Heart right ventricle (tissue), 16 donors: Measurements from ENCODE around the gene NDUFAF5. TPM values are rescaled to one million over a fixed set of nuclear protein-coding genes. Genes with fewer than 3 reads are reported as not detected.

ENCODE experiments used
- ATAC-seq, 8 donors: fragments of 200-7000 bp; cut with Tn5 transposase; one replicate each; pipeline ENCODE4 v1.9.1; 2020; ENCODE audit warnings: mild to moderate bottlenecking in 8 of 8, moderate library complexity in 8 of 8, moderate number of reproducible peaks in 1 of 8
- DNase-seq, 2 donors: peaks; one replicate each; pipeline ENCODE4 v3.0.0-alpha.2; 2020
- H3K27ac ChIP-seq, 10 donors: fragments of 200-600 bp; sonication (generic) in 2 of 10; one replicate each; pipeline versions ENCODE4 v1.5.0 to v1.8.0; 2020 to 2022; ENCODE audit warnings: mild to moderate bottlenecking in 3 of 10
- H3K27me3 ChIP-seq, 7 donors: fragments of 200-600 bp; one replicate each; pipeline ENCODE4 v1.8.0; 2021 to 2022; ENCODE audit warnings: mild to moderate bottlenecking in 2 of 7
- H3K36me3 ChIP-seq, 9 donors: fragments of 200-600 bp; sonication (generic) in 1 of 9; one replicate each; pipeline versions ENCODE4 v1.5.0 to v1.8.0; 2020 to 2022; ENCODE audit warnings: mild to moderate bottlenecking in 2 of 9
- H3K4me1 ChIP-seq, 9 donors: fragments of 200-600 bp; sonication (generic) in 1 of 9; one replicate each; pipeline versions ENCODE4 v1.5.0 to v1.8.0; 2020 to 2022; ENCODE audit warnings: mild to moderate bottlenecking in 4 of 9
- H3K4me3 ChIP-seq, 10 donors: fragments of 200-600 bp; sonication (generic) in 2 of 10; one replicate each; pipeline versions ENCODE4 v1.5.0 to v1.8.0; 2020 to 2022; ENCODE audit warnings: mild to moderate bottlenecking in 7 of 10, moderate library complexity in 2 of 10
- H3K9me3 ChIP-seq, 11 donors: fragments of 200-600 bp in 10 of 11; sonication (generic) in 2 of 11; one replicate each; pipeline versions ENCODE4 v1.5.0 to v1.8.0; 2013 to 2022; ENCODE audit warnings: mild to moderate bottlenecking in 2 of 11, control low read depth in 1 of 11, moderate library complexity in 1 of 11
- CTCF ChIP-seq, 9 donors: fragments of 200-600 bp; sonication (generic) in 2 of 9; IDR thresholded peaks; one replicate each; pipeline versions ENCODE4 v1.5.0 to v1.8.0; 2021 to 2022; ENCODE audit warnings: antibody characterized with exemption in 9 of 9, mild to moderate bottlenecking in 5 of 9, moderate library complexity in 1 of 9
- WGBS, 2 donors: extraction: QIAGEN DNeasy Blood & Tissue Kit; methylation state at CpG; one replicate each; pipeline ENCODE4 v1.1.7; 2013; ENCODE audit warnings: inconsistent platforms in 1 of 2; 5-methylcytosine and 5-hydroxymethylcytosine counted together
- intact Hi-C, 10 donors: fragments of 100-400 bp; cut with DNase I; formaldehyde crosslinking; loops; one replicate each; pipeline versions ENCODE4 v1.11.1 to v1.14.2; 2022
- polyA plus RNA-seq, 2 donors: library from polyadenylated mRNA; stranded (reverse); fragments of 200-250 nt; gene quantifications; one replicate each; pipeline ENCODE4 v1.2.3, GENCODE V29; 2013
- total RNA-seq, 10 donors: library from RNA; stranded (reverse); fragmentation: NEBNext Ultra II Directional in 3 of 10; extraction: Animal tissue kit (Norgen Biotek cat#: 25700) in 3 of 10; gene quantifications; one replicate each; pipeline versions ENCODE4 v1.2.1 to v1.2.4, GENCODE V29; 2021 to 2023
- donor health status: Arrhythmogenic right ventricular cardiomyopathy.
- donor health status: ischemic (EF 13 %, LVEDD 7.1; RV severe dilation, severe dysfunction).
- donor health status: healthy with polysubstance abuse.
- donor health status: DM: no; HTN: yes; CAD: no.
- donor health status: DM: no; HTN: no; CAD: no.
- donor health status: ischemic (EF 25% LVEDD 6.9; RV normal size, moderate dysfunction).
- donor health status: ischemic (EF 25% LVEDD 5.7; RV mildly dilated, moderate dysfunction).
- donor health status: healthy.
- donor health status: DM: yes; HTN: yes; CAD: no.
- donor health status: Ischemic cardiomyopathy.
- donor health status: ischemic (EF 35%, LVEDD 5.7; RV mildly dilated, moderate dysfunction).
- donor health status: nonischemic (EF 11% LVEDD 7.7; RV severe dilation, severe dysfunction).
- donor health status: DM: yes; HTN: yes; CAD: no.
- donor health status: PGD.
- donor health status: ischemic (EF 29% LVEDD 5.4; RV normal size, mild dysfunction).
- donor health status: nonischemic (EF 23%, LVEDD 6.1; RV moderate dilation, normal function).

The NDUFAF5 gene
- total and polyA plus RNA-seq, 12 donors, result 42.0 to 112 (median 66.3) TPM

DNA sequence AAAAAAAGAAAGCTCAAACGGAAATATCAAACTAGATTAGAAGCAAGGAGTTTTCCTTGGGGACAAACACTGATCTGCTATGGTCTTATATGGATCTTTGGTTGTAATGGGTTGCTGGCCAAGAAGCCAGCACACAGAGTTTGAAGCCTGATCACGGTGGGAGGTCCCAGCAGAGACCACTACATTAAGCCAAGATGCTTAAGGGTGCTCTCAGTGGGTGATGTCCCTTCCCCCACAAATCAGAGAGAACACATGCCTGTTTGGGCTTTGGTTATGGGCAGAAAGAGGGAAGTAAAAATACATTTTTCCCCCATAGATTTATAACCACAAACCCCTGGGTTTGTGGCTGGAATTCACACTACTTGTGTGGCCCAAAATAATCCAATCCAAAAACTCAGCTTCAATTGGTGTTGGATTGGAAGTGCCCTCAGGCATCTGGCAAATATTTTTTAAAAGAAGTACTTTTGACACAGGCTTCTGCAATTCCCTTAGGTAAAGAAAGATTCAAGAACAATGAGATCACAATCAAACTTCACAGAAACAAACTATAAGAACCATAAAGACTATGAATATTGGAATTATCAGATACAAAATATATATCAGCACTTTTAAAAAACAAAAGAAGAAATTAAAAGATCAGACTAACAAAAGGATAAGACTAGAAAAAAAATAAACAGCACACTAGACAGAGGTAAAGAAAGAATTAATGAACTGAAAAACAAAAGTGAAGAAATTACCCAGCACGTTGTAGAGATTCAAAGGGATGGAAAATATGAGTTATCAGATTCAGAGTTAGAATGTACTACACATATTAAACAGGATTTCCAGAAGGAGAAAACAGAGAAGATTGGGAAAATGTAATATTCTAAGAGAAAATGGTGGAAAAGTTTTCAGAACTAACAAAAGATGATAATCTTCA lies 44.8 kb upstream of the NDUFAF5 start:
- peak overlapping the region in 1 of 10 donors; percentile 12 for H3K27ac ChIP-seq
- H3K4me3 ChIP-seq, result no peak overlapping the region
- no peak for TF ChIP-seq CTCF (IDR thresholded peaks at IDR 0.05)
- intact Hi-C loops, result no loop called here
- 67 to 73% methylated on average over 3 of the region's 3 CpGs for WGBS, 2 donors
- DNase-seq, result no peak
- ATAC-seq, result peak in 3 of 8 donors; percentile 18 to 62 (median 53)
- peaks cover 0 to 28% (median 7%) of the 10 kb centered on the region in 11 donors for H3K9me3 ChIP-seq
- H3K27me3 ChIP-seq, result no peaks in the 10 kb centered on the region
- H3K4me1 ChIP-seq, result peaks cover 0 to 29% (median 11%) of the 10 kb centered on the region in 9 donors
- peaks cover 0 to 30% (median 12%) of the 10 kb centered on the region in 9 donors for H3K36me3 ChIP-seq

GRCh38 chr20:13741879-13742278 lies 42.9 kb upstream of the NDUFAF5 start:
- H3K9me3 ChIP-seq, result peaks cover 0 to 28% (median 7%) of the 10 kb centered on the region in 11 donors
- WGBS, 2 donors, result 84 to 98% methylated on average over 6 of the region's 6 CpGs
- no peak overlapping the region for H3K4me3 ChIP-seq
- no peak for TF ChIP-seq CTCF (IDR thresholded peaks at IDR 0.05)
- H3K27me3 ChIP-seq, result no peaks in the 10 kb centered on the region
- intact Hi-C loops, result no loop called here
- H3K36me3 ChIP-seq, result peaks cover 0 to 30% (median 12%) of the 10 kb centered on the region in 9 donors
- H3K4me1 ChIP-seq, result peaks cover 0 to 23% (median 6%) of the 10 kb centered on the region in 9 donors
- DNase-seq, result no peak
- ATAC-seq, result no peak
- no peak overlapping the region for H3K27ac ChIP-seq

GRCh38 chr20:13744352-13744751 lies 40.5 kb upstream of the NDUFAF5 start:
- Histone ChIP-seq H3K27ac (no peak overlapping the region), H3K36me3 (peaks cover 0 to 35% (median 12%) of the 10 kb centered on the region in 9 donors), H3K9me3 (peaks cover 0 to 28% (median 7%) of the 10 kb centered on the region in 11 donors), H3K4me1 (peaks cover 0 to 7% (median under 1%) of the 10 kb centered on the region in 9 donors), H3K27me3 (no peaks in the 10 kb centered on the region), H3K4me3 (no peak overlapping the region)
- 55 to 58% methylated on average over 1 of the region's 1 CpG for WGBS, 2 donors
- intact Hi-C loops, result no loop called here
- ATAC-seq (no peak), DNase-seq (no peak)
- TF ChIP-seq CTCF (IDR thresholded peaks at IDR 0.05), result no peak

DNA sequence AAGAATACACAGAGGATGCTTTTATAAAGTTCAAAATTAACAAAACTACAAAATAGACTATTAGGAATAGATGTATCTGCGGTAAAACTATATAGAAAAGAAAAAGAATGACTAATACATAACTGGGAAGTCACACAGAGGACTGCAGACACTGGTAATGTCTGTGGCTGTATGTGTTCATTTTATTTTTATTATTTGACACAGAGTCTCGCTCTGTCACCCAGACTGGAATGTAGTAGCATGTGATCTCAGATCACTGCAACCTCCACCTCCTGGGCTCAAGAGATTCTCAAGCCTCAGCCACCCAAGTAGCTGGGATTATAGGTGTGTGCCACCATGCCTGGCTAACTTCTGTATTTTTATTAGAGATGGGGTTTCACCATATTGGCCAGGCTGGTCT lies 39.0 kb upstream of the NDUFAF5 start:
- Histone ChIP-seq H3K4me3 (no peak overlapping the region), H3K27me3 (no peaks in the 10 kb centered on the region), H3K9me3 (peaks cover 0 to 16% (median 2%) of the 10 kb centered on the region in 11 donors), H3K27ac (peak overlapping the region in 1 of 10 donors; percentile 6), H3K4me1 (no peaks in the 10 kb centered on the region), H3K36me3 (peaks cover 0 to 44% (median 9%) of the 10 kb centered on the region in 9 donors)
- ATAC-seq, result no peak
- TF ChIP-seq CTCF (IDR thresholded peaks at IDR 0.05), result no peak
- intact Hi-C loops, result no loop called here
- WGBS, 2 donors, result 72 to 91% methylated on average over 2 of the region's 2 CpGs
- no peak for DNase-seq
